HCT116 (cell line): ENCODE results near the gene EIF4E1B. TPM values are rescaled to one million over a fixed set of nuclear protein-coding genes. Genes with fewer than 3 reads are reported as not detected.
A peak's percentile ranks its signal among the peaks of the same experiment; 100 is the strongest.

Experiments
- ATAC-seq: fragments of 200-7000 bp; cut with Tn5 transposase; 2 replicates; pipeline ENCODE4 v1.9.1; 2020; ENCODE audit warnings: mild to moderate bottlenecking, moderate library complexity
- BruUV-seq: library from RNA; stranded (reverse); fragments of 400-500 nt; replicated peaks from 2 replicates; lab custom pipeline; 2021; lab: Mats Ljungman, UMichigan
- CTCF ChIA-PET: fragments of 300-600 bp; sonication (Branson Sonifier 250); formaldehyde crosslinking; loops from one replicate; lab custom pipeline; 2021; ENCODE audit warnings: antibody characterized with exemption; lab: Charles Lee
- POLR2A ChIA-PET: fragments of 300-600, 350-600 bp; sonication (Branson Sonifier 250); formaldehyde crosslinking; loops from one replicate; lab custom pipeline; 2021; ENCODE audit warnings: antibody characterized with exemption; lab: Charles Lee
- RAD21 ChIA-PET, 2 experiments: fragments of 300-600 bp; sonication (Branson Sonifier 250); formaldehyde crosslinking; loops; one replicate each; lab custom pipeline; 2023; ENCODE audit warnings: low total read pairs in 2 of 2; ENCODE audit not compliant: uncharacterized antibody in 2 of 2, unreplicated experiment in 2 of 2, low non-redundant PET in 1 of 2; lab: Charles Lee
- DNase-seq: peaks from one replicate; pipeline ENCODE4 v3.0.0-alpha.2; 2010; ENCODE audit warnings: low read depth, low spot score
- H2AFZ ChIP-seq: fragments of 200-600 bp; shearing (Covaris generic), sonication (generic); 2 replicates; pipeline ENCODE4 v1.6.1; 2017; ENCODE audit warnings: low read depth, mixed run types, mixed read lengths, antibody characterized with exemption, low read length; ENCODE audit not compliant: poor library complexity, severe bottlenecking
- H3K27ac ChIP-seq: 2 replicates; pipeline ENCODE4 v1.5.1; 2012; ENCODE audit warnings: low read depth, low read length
- H3K27me3 ChIP-seq: fragments of 200-600 bp; sonication (generic); 2 replicates; pipeline ENCODE4 v1.6.1; 2016; ENCODE audit warnings: mixed run types, low read length, mixed read lengths; ENCODE audit not compliant: insufficient read depth
- H3K36me3 ChIP-seq, 2 experiments: fragments of 200-500 bp in 1 of 2; fragments of 200-600 bp in 1 of 2; sonication (Bioruptor generic) in 1 of 2; sonication (generic) in 1 of 2; 2 replicates each; pipeline versions ENCODE4 v1.5.1 to v1.6.1; 2014 to 2016; ENCODE audit warnings: low read length in 2 of 2, inconsistent platforms in 1 of 2, mixed read lengths in 1 of 2, mixed run types in 1 of 2; ENCODE audit not compliant: insufficient read depth in 2 of 2, control insufficient read depth in 1 of 2
- H3K4me1 ChIP-seq, 2 experiments: fragments of 200-600 bp in 1 of 2; sonication (generic) in 1 of 2; 2 replicates each; pipeline versions ENCODE4 v1.5.1 to v1.6.1; 2012 to 2017; ENCODE audit warnings: low read length in 2 of 2, inconsistent platforms in 1 of 2, mild to moderate bottlenecking in 1 of 2, mixed read lengths in 1 of 2, mixed run types in 1 of 2, moderate library complexity in 1 of 2; ENCODE audit not compliant: insufficient read depth in 2 of 2, control insufficient read depth in 1 of 2
- H3K4me2 ChIP-seq: fragments of 200-600 bp; sonication (generic); 2 replicates; pipeline ENCODE4 v1.6.1; 2017; ENCODE audit warnings: mixed run types, low read length, mixed read lengths
- H3K4me3 ChIP-seq, 2 experiments: fragments of 200-600 bp in 1 of 2; sonication (generic) in 1 of 2; replicated peaks in 1 of 2; 2 replicates each; pipeline ENCODE4 v1.5.1; 2011 to 2016; ENCODE audit warnings: low read length in 2 of 2, control low read depth in 1 of 2, low read depth in 1 of 2, mild to moderate bottlenecking in 1 of 2, mixed read lengths in 1 of 2, mixed run types in 1 of 2
- H3K79me2 ChIP-seq: fragments of 200-600 bp; sonication (generic); 2 replicates; pipeline ENCODE4 v1.6.1; 2017; ENCODE audit warnings: mild to moderate bottlenecking, mixed run types, low read length, moderate library complexity, mixed read lengths; ENCODE audit not compliant: insufficient read depth
- H3K9ac ChIP-seq: fragments of 200-600 bp; sonication (generic); 2 replicates; pipeline ENCODE4 v1.6.1; 2016; ENCODE audit warnings: low read length, mixed read lengths
- H3K9me2 ChIP-seq: fragments of 200-600 bp; sonication (generic), shearing (Covaris generic); 2 replicates; pipeline ENCODE4 v1.6.1; 2017; ENCODE audit warnings: mixed run types, mild to moderate bottlenecking, moderate library complexity; ENCODE audit not compliant: insufficient read depth
- H3K9me3 ChIP-seq, 2 experiments: fragments of 200-500 bp in 1 of 2; fragments of 200-600 bp in 1 of 2; sonication (Bioruptor generic) in 1 of 2; sonication (generic) in 1 of 2; 2 replicates each; pipeline ENCODE4 v1.6.1; 2014 to 2017; ENCODE audit warnings: low read length in 2 of 2, mixed read lengths in 2 of 2, inconsistent platforms in 1 of 2, low read depth in 1 of 2, mild to moderate bottlenecking in 1 of 2, mixed run types in 1 of 2, moderate library complexity in 1 of 2; ENCODE audit not compliant: control insufficient read depth in 1 of 2, insufficient read depth in 1 of 2
- H4K20me1 ChIP-seq: fragments of 200-600 bp; sonication (generic), shearing (Covaris generic); 2 replicates; pipeline ENCODE4 v1.6.1; 2017; ENCODE audit warnings: mixed run types, mild to moderate bottlenecking, moderate library complexity; ENCODE audit not compliant: insufficient read depth
- JUND ChIP-seq: IDR thresholded peaks from 2 replicates; pipeline ENCODE4 v1.6.1; 2012
- SIN3A ChIP-seq: IDR thresholded peaks from 2 replicates; pipeline ENCODE4 v1.6.1; 2012; ENCODE audit warnings: low read depth
- SP1 ChIP-seq: IDR thresholded peaks from 2 replicates; pipeline ENCODE4 v1.6.1; 2012; ENCODE audit warnings: low read depth
- intact Hi-C: fragments of 100-400 bp; cut with micrococcal nuclease; formaldehyde crosslinking; loops from 2 replicates; pipeline ENCODE4 v1.10.0; 2022
- total RNA-seq: library from RNA; stranded (reverse); gene quantifications from one replicate; pipeline ENCODE4 v1.2.1, GENCODE V29; 2021; ENCODE audit not compliant: unreplicated experiment

The EIF4E1B gene
- total RNA-seq, 1 experiment from 2014 or later = 0.07 TPM

GRCh38 chr5:176626876-176627236 lies 3.6 kb upstream of the EIF4E1B start:
- ChIA-PET RAD21 (no interaction called here), POLR2A (no interaction called here), CTCF (no interaction called here)
- Histone ChIP-seq H3K4me3 (no peak overlapping the region), H3K9me3 (no peaks in the 10 kb centered on the region), H2AFZ (no peak overlapping the region), H3K36me3 (no peaks in the 10 kb centered on the region), H3K27ac (no peak overlapping the region), H3K4me2 (peak overlapping the region; percentile 5; the same call in 1 of the 2 replicates), H3K4me1 (peaks cover 0 to 18% of the 10 kb centered on the region in 2 experiments; a peak in 2 of 4 replicates), H4K20me1 (no peaks in the 10 kb centered on the region), H3K79me2 (no peaks in the 10 kb centered on the region), H3K9ac (no peak overlapping the region), H3K27me3 (no peaks in the 10 kb centered on the region), H3K9me2 (no peaks in the 10 kb centered on the region)
- intact Hi-C loops = no loop called here
- no TSS peak for BruUV-seq
- no peak for DNase-seq
- no peak for ATAC-seq
- TF ChIP-seq SP1 = no peak

- POLR2A ChIA-PET = no interaction called here
- no peak for TF ChIP-seq JUND
- TF ChIP-seq SIN3A = no peak
- TF ChIP-seq, all 23 proteins: peak for 0
- no TSS peak for BruUV-seq
- no peak overlapping the region for H3K27ac ChIP-seq
- no peaks in the 10 kb centered on the region for H3K27me3 ChIP-seq
- H3K36me3 ChIP-seq = no peaks in the 10 kb centered on the region
- H3K4me1 ChIP-seq = peaks cover 0 to 18% of the 10 kb centered on the region in 2 experiments; a peak in 2 of 4 replicates
- no peak for ATAC-seq
- ChIA-PET CTCF (no interaction called here), RAD21 (no interaction called here)
- no peaks in the 10 kb centered on the region for H4K20me1 ChIP-seq
- intact Hi-C loops = no loop called here
- H3K4me2 ChIP-seq = no peak overlapping the region
- no peaks in the 10 kb centered on the region for H3K9me3 ChIP-seq
- H2AFZ ChIP-seq = no peak overlapping the region
- no peak overlapping the region for H3K9ac ChIP-seq
- no peaks in the 10 kb centered on the region for H3K9me2 ChIP-seq
- no peak for DNase-seq
- no peak overlapping the region for H3K4me3 ChIP-seq
- H3K79me2 ChIP-seq = no peaks in the 10 kb centered on the region
These were observed 2.9 kb upstream of the EIF4E1B start for GRCh38 chr5:176627582-176627981.
